Trophoblast cell (in vitro differentiated cells and primary cell): ENCODE data around the gene JARID2.

Source experiments
- DNase-seq, 2 donors: peaks; one replicate each; pipeline ENCODE4 v3.0.0-alpha.2; 2016
- H2AFZ ChIP-seq: 2 replicates; pipeline ENCODE4 v1.6.1; 2013; ENCODE audit warnings: low read length, moderate library complexity, mild to moderate bottlenecking; ENCODE audit not compliant: insufficient read depth, poor library complexity
- H2AK5ac ChIP-seq: 2 replicates; pipeline ENCODE4 v1.6.1; 2013; ENCODE audit warnings: mild to moderate bottlenecking, low read length
- H2BK120ac ChIP-seq: 2 replicates; pipeline ENCODE4 v1.6.1; 2013; ENCODE audit warnings: low read length, mild to moderate bottlenecking, moderate library complexity; ENCODE audit not compliant: insufficient read depth, poor library complexity
- H2BK12ac ChIP-seq: 2 replicates; pipeline ENCODE4 v1.6.1; 2013; ENCODE audit warnings: mild to moderate bottlenecking, low read length, moderate library complexity
- H2BK5ac ChIP-seq: 2 replicates; pipeline ENCODE4 v1.6.1; 2013; ENCODE audit warnings: low read length, low read depth, moderate library complexity, mild to moderate bottlenecking; ENCODE audit not compliant: poor library complexity
- H3K14ac ChIP-seq: 2 replicates; pipeline ENCODE4 v1.6.1; 2013; ENCODE audit warnings: mild to moderate bottlenecking, low read length
- H3K18ac ChIP-seq: 2 replicates; pipeline ENCODE4 v1.6.1; 2013; ENCODE audit warnings: mild to moderate bottlenecking, low read length
- H3K23ac ChIP-seq: 2 replicates; pipeline ENCODE4 v1.6.1; 2013; ENCODE audit warnings: low read length
- H3K27ac ChIP-seq: 2 replicates; pipeline ENCODE4 v1.5.1; 2013; ENCODE audit warnings: low read depth, mild to moderate bottlenecking, inconsistent platforms, low read length, moderate library complexity
- H3K27me3 ChIP-seq: 2 replicates; pipeline ENCODE4 v1.6.1; 2013; ENCODE audit warnings: inconsistent platforms, mild to moderate bottlenecking, low read length, moderate library complexity; ENCODE audit not compliant: insufficient read depth
- H3K36me3 ChIP-seq, 2 experiments: 1 replicate in 1 of 2; 2 replicates in 1 of 2; pipeline ENCODE4 v1.6.1; 2013; ENCODE audit warnings: low read length in 2 of 2, mild to moderate bottlenecking in 2 of 2, moderate library complexity in 1 of 2; ENCODE audit not compliant: insufficient read depth in 2 of 2, control insufficient read depth in 1 of 2
- H3K4ac ChIP-seq: 2 replicates; pipeline ENCODE4 v1.6.1; 2013; ENCODE audit warnings: low read depth, mild to moderate bottlenecking, low read length, moderate library complexity
- H3K4me1 ChIP-seq, 2 experiments: 1 replicate in 1 of 2; 2 replicates in 1 of 2; pipeline ENCODE4 v1.6.1; 2013; ENCODE audit warnings: low read length in 2 of 2, mild to moderate bottlenecking in 2 of 2, moderate library complexity in 1 of 2; ENCODE audit not compliant: insufficient read depth in 2 of 2, control insufficient read depth in 1 of 2
- H3K4me2 ChIP-seq: 2 replicates; pipeline ENCODE4 v1.6.1; 2013; ENCODE audit warnings: inconsistent platforms, mild to moderate bottlenecking, low read length, moderate library complexity
- H3K4me3 ChIP-seq: 2 replicates; pipeline ENCODE4 v1.5.1; 2013; ENCODE audit warnings: mild to moderate bottlenecking, low read depth, low read length, inconsistent platforms
- H3K79me1 ChIP-seq: one replicate; pipeline ENCODE4 v1.6.1; 2013; ENCODE audit warnings: low read length
- H3K79me2 ChIP-seq: 2 replicates; pipeline ENCODE4 v1.6.1; 2013; ENCODE audit warnings: low read length, mild to moderate bottlenecking; ENCODE audit not compliant: control insufficient read depth, insufficient read depth, poor library complexity
- H3K9ac ChIP-seq: 2 replicates; pipeline ENCODE4 v1.6.1; 2013; ENCODE audit warnings: mild to moderate bottlenecking, low read length
- H3K9me3 ChIP-seq: 2 replicates; pipeline ENCODE4 v1.6.1; 2013; ENCODE audit warnings: low read depth, mild to moderate bottlenecking, control low read depth, inconsistent platforms, low read length; ENCODE audit not compliant: insufficient read depth
- H4K12ac ChIP-seq: 2 replicates; pipeline ENCODE4 v1.6.1; 2013; ENCODE audit warnings: low read depth, mild to moderate bottlenecking, low read length, moderate library complexity
- H4K8ac ChIP-seq: 2 replicates; pipeline ENCODE4 v1.6.1; 2013; ENCODE audit warnings: low read depth, mild to moderate bottlenecking, low read length, moderate library complexity
- H4K91ac ChIP-seq: one replicate; pipeline ENCODE4 v1.6.1; 2013; ENCODE audit warnings: low read depth, mild to moderate bottlenecking, low read length, moderate library complexity
- WGBS: extraction: QIAGEN DNeasy Blood & Tissue Kit; methylation state at CpG from one replicate; pipeline ENCODE4 v1.1.7; 2013; ENCODE audit warnings: missing lambda C conversion rate; ENCODE audit not compliant: insufficient read length, insufficient coverage; ENCODE audit errors: extremely low coverage; 5-methylcytosine and 5-hydroxymethylcytosine counted together

JARID2 gene

GRCh38 chr6:15272562-15272961 lies 26.7 kb downstream of the JARID2 start:
- no peak overlapping the region for H2BK120ac ChIP-seq
- H3K4ac ChIP-seq, result peak overlapping the region; percentile 85
- WGBS, result no CpG with 5 or more reads among the region's 1 CpG
- H3K9me3 ChIP-seq, result no peaks in the 10 kb centered on the region
- H4K91ac ChIP-seq, result no peak overlapping the region
- no peak overlapping the region for H3K9ac ChIP-seq
- H3K4me2 ChIP-seq, result no peak overlapping the region
- no peaks in the 10 kb centered on the region for H3K27me3 ChIP-seq
- no peak overlapping the region for H4K12ac ChIP-seq
- no peak overlapping the region for H3K23ac ChIP-seq
- H2BK5ac ChIP-seq, result no peak overlapping the region
- H3K79me2 ChIP-seq, result peaks cover 14% of the 10 kb centered on the region
- no peak overlapping the region for H2AFZ ChIP-seq
- no peak overlapping the region for H4K8ac ChIP-seq
- H3K4me1 ChIP-seq, result peaks cover 0 to 7% of the 10 kb centered on the region in 2 experiments
- H3K14ac ChIP-seq, result no peak overlapping the region
- DNase-seq, result no peak
- no peak overlapping the region for H3K18ac ChIP-seq
- H3K79me1 ChIP-seq, result no peaks in the 10 kb centered on the region
- H3K27ac ChIP-seq, result no peak overlapping the region
- no peak overlapping the region for H2AK5ac ChIP-seq
- H3K36me3 ChIP-seq, result no peaks in the 10 kb centered on the region
- no peak overlapping the region for H2BK12ac ChIP-seq
- no peak overlapping the region for H3K4me3 ChIP-seq

DNA sequence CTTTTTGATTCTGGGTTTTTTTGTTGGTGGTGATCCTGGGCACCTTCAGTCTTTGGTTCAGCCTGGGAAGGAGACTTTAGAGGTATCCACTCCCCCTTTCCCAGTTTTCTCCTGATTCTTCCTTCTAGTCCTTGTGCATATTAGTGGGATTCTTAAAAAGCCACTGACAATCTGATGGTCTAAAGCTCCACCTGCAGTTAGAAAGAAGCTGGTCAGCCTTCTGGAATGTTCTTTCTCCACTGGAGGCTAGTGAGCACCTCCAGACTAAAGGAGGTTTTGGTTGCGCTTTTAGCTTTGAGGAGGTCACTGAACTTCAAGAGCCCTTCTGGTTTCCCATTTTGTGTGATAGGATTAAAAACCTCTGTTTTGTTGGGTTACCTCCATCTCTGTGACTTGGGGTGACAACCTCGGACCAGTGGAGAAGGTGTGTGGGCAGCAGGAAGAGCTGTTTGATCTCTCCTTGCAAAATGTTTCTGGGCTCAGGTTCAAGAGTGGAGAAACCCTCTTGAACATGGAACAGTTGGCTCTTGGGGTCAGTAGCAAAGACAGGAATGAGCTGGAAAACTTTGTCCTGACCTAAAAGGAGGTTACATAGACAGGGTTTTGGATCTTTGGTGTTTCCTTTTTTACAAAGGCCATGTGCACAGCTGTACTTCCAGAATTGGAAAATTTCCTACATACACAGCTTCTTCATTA lies 29.0 kb downstream of the JARID2 start:
- H3K18ac ChIP-seq, result no peak overlapping the region
- no peak overlapping the region for H3K4me3 ChIP-seq
- no peak overlapping the region for H2BK12ac ChIP-seq
- H2AFZ ChIP-seq, result no peak overlapping the region
- peaks cover 0 to 3% of the 10 kb centered on the region in 2 experiments for H3K4me1 ChIP-seq
- H3K9ac ChIP-seq, result no peak overlapping the region
- H3K27ac ChIP-seq, result no peak overlapping the region
- H3K9me3 ChIP-seq, result no peaks in the 10 kb centered on the region
- no CpG with 5 or more reads among the region's 2 CpGs for WGBS
- no peak overlapping the region for H2BK120ac ChIP-seq
- H3K14ac ChIP-seq, result no peak overlapping the region
- peaks cover 7% of the 10 kb centered on the region for H3K79me2 ChIP-seq
- H4K91ac ChIP-seq, result no peak overlapping the region
- no peaks in the 10 kb centered on the region for H3K79me1 ChIP-seq
- no peak overlapping the region for H3K23ac ChIP-seq
- no peak overlapping the region for H2AK5ac ChIP-seq
- H3K4ac ChIP-seq, result peak overlapping the region; percentile 73
- H2BK5ac ChIP-seq, result no peak overlapping the region
- DNase-seq, result no peak
- no peak overlapping the region for H3K4me2 ChIP-seq
- no peaks in the 10 kb centered on the region for H3K27me3 ChIP-seq
- no peaks in the 10 kb centered on the region for H3K36me3 ChIP-seq
- no peak overlapping the region for H4K12ac ChIP-seq
- H4K8ac ChIP-seq, result no peak overlapping the region

DNA sequence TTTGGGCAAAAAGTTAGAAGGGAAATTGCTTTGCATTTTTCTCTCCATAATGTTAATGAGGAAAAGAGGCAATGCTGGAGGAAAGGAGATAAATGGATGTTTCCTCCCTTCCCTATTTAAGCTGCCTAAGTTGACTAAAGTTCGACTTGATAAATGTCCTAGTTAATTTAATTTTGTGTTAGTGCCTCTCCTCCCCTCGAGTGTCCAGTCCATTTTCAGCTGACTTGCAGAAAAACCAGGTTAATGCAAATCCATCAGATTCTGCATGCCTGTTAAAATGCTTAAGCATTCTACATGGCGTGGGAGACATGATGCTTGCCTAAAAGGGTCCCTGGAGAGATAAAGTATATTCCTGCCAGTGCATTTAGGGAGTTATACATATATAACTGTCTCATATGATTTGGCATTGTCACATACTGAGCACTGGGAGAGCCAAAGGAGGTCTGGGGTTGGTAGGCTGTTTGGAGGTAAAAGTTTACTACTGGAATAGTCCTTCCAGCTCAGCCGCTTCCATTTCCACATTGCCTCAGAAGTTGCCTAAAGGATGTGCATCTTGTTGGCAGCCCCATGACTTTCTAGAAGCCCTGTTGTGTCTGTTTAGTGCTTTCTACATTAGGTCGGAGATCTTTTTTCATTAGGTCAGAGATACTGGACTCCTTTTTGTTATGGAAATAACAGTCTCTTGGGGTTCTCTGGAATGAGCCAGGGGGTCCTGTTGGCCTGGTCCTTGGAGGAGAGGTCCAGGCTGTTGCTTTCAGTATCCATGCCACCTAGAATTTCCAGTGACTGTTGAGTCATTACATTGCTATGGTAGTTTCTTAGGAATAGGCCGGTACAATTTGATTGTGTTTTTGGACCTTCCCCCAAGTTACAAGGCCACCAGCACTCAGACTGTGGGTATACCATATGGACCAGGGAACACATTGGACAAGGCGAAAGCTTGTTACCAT lies 30.4 kb downstream of the JARID2 start:
- H2AK5ac ChIP-seq, result no peak overlapping the region
- H3K23ac ChIP-seq, result no peak overlapping the region
- H2BK120ac ChIP-seq, result no peak overlapping the region
- no CpG with 5 or more reads among the region's 7 CpGs for WGBS
- no peak overlapping the region for H2BK12ac ChIP-seq
- no peak overlapping the region for H4K8ac ChIP-seq
- H3K4me3 ChIP-seq, result no peak overlapping the region
- peaks cover 0 to 6% of the 10 kb centered on the region in 2 experiments for H3K4me1 ChIP-seq
- no peak overlapping the region for H4K12ac ChIP-seq
- H3K4me2 ChIP-seq, result no peak overlapping the region
- H3K14ac ChIP-seq, result no peak overlapping the region
- peaks cover 7% of the 10 kb centered on the region for H3K79me2 ChIP-seq
- no peak for DNase-seq
- H3K36me3 ChIP-seq, result no peaks in the 10 kb centered on the region
- no peaks in the 10 kb centered on the region for H3K9me3 ChIP-seq
- no peaks in the 10 kb centered on the region for H3K79me1 ChIP-seq
- no peak overlapping the region for H3K18ac ChIP-seq
- no peak overlapping the region for H3K9ac ChIP-seq
- H3K4ac ChIP-seq, result peak overlapping the region; percentile 73
- no peak overlapping the region for H2AFZ ChIP-seq
- H3K27ac ChIP-seq, result no peak overlapping the region
- H4K91ac ChIP-seq, result no peak overlapping the region
- no peak overlapping the region for H2BK5ac ChIP-seq
- no peaks in the 10 kb centered on the region for H3K27me3 ChIP-seq

GRCh38 chr6:15279047-15279661 lies 33.3 kb downstream of the JARID2 start:
- H3K36me3 ChIP-seq, result no peaks in the 10 kb centered on the region
- no peaks in the 10 kb centered on the region for H3K9me3 ChIP-seq
- H2AFZ ChIP-seq, result no peak overlapping the region
- no peak overlapping the region for H2BK5ac ChIP-seq
- H4K8ac ChIP-seq, result no peak overlapping the region
- no peak overlapping the region for H4K91ac ChIP-seq
- no peak overlapping the region for H2BK120ac ChIP-seq
- no peak overlapping the region for H3K4me2 ChIP-seq
- no peak overlapping the region for H2BK12ac ChIP-seq
- H4K12ac ChIP-seq, result no peak overlapping the region
- H3K18ac ChIP-seq, result no peak overlapping the region
- no peaks in the 10 kb centered on the region for H3K27me3 ChIP-seq
- no peak overlapping the region for H3K14ac ChIP-seq
- no CpG with 5 or more reads among the region's 5 CpGs for WGBS
- no peak overlapping the region for H3K4me3 ChIP-seq
- H3K9ac ChIP-seq, result no peak overlapping the region
- no peak overlapping the region for H2AK5ac ChIP-seq
- DNase-seq, result no peak
- H3K4ac ChIP-seq, result peak overlapping the region; percentile 9
- H3K27ac ChIP-seq, result no peak overlapping the region
- no peaks in the 10 kb centered on the region for H3K79me1 ChIP-seq
- no peak overlapping the region for H3K23ac ChIP-seq
- peaks cover 5% of the 10 kb centered on the region for H3K79me2 ChIP-seq
- H3K4me1 ChIP-seq, result peaks cover 0 to 6% of the 10 kb centered on the region in 2 experiments
